ENCODE results near the gene TSPAN6. TPM values are rescaled to one million over a fixed set of nuclear protein-coding genes. Genes with fewer than 3 reads are reported as not detected.
A peak's percentile ranks its signal among the peaks of the same experiment; 100 is the strongest.

TSPAN6 gene
- polyA plus RNA-seq, 3 donors, result not detected

DNA sequence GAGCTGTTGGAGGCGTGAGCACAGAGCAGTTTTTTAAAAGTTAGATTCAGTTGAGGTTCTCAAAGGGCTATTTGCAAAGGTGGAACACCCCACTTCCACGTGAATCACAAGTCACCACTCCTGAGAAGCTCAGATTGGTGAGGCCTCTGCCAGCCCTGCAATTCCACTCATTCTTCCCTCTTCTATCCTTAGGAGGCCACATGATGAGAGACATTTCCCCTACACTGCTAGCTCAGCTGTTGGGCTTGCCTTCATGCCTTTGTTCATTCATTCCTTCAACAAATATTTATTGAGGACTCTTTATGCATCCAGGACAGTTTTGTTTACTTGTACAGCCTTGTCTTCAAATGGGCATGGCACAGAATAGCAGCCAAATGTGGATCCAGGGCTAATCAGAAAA is 11.1 kb upstream of the TSPAN6 start:
- no peaks in the 10 kb centered on the region for H3K9me3 ChIP-seq (replicated peaks in 1 of 2; ENCODE audit: control insufficient read depth in 1 of 2, insufficient read depth in 1 of 2, low read length in 2 of 2)
- no peak for DNase-seq
- no peak overlapping the region for H3K27ac ChIP-seq (ENCODE audit: low read depth in 1 of 2, low read length in 2 of 2)
- Mint-ChIP-seq H3K36me3 (no peaks in the 10 kb centered on the region), H3K27ac (no peak overlapping the region), H3K4me1 (peaks cover 7% of the 10 kb centered on the region), H3K9me3 (peaks cover 0 to 2% (median 0%) of the 10 kb centered on the region in 7 donors), H3K4me3 (peak overlapping the region in 1 of 2 donors; percentile 53), H3K27me3 (ENCODE audit: low read depth in 3 of 3) (peaks cover 18 to 42% (median 20%) of the 10 kb centered on the region in 3 donors)
- no peak overlapping the region for H3K4me3 ChIP-seq (replicated peaks in 1 of 3; ENCODE audit: low read depth in 2 of 3, low read length in 3 of 3)
- no peaks in the 10 kb centered on the region for H4K20me1 ChIP-seq (ENCODE audit: insufficient read depth, low read length)
- peaks cover 21 to 27% of the 10 kb centered on the region in 2 donors for H3K27me3 ChIP-seq (ENCODE audit: control insufficient read depth in 2 of 2, insufficient read depth in 2 of 2, low read length in 2 of 2)
- no peak overlapping the region for H2AFZ ChIP-seq (ENCODE audit: insufficient read depth, low read depth, low read length, poor library complexity, severe bottlenecking)
- TF ChIP-seq, protein P1, sequence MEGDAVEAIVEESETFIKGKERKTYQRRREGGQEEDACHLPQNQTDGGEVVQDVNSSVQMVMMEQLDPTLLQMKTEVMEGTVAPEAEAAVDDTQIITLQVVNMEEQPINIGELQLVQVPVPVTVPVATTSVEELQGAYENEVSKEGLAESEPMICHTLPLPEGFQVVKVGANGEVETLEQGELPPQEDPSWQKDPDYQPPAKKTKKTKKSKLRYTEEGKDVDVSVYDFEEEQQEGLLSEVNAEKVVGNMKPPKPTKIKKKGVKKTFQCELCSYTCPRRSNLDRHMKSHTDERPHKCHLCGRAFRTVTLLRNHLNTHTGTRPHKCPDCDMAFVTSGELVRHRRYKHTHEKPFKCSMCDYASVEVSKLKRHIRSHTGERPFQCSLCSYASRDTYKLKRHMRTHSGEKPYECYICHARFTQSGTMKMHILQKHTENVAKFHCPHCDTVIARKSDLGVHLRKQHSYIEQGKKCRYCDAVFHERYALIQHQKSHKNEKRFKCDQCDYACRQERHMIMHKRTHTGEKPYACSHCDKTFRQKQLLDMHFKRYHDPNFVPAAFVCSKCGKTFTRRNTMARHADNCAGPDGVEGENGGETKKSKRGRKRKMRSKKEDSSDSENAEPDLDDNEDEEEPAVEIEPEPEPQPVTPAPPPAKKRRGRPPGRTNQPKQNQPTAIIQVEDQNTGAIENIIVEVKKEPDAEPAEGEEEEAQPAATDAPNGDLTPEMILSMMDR (IDR thresholded peaks at IDR 0.05), result no peak
- 80% methylated on average over 1 of the region's 2 CpGs for WGBS (ENCODE audit: insufficient coverage)
- no peaks in the 10 kb centered on the region for H3K36me3 ChIP-seq (replicated peaks in 1 of 2; ENCODE audit: control insufficient read depth in 1 of 2, insufficient read depth in 2 of 2, low read length in 2 of 2)
- H3K79me2 ChIP-seq (ENCODE audit: insufficient read depth, low read length), result no peaks in the 10 kb centered on the region
- H3K4me2 ChIP-seq (replicated peaks; ENCODE audit: extremely low read depth, low read length, poor library complexity, severe bottlenecking), result no peak overlapping the region
- H3K4me1 ChIP-seq (ENCODE audit: control insufficient read depth in 1 of 2, insufficient read depth in 2 of 2, low read length in 2 of 2), result peaks cover 0 to 3% of the 10 kb centered on the region in 2 donors
- intact Hi-C loops (cut with micrococcal nuclease), result no loop called here
- no peak overlapping the region for H3K9ac ChIP-seq (ENCODE audit: insufficient read depth, low read length, poor library complexity, severe bottlenecking)

DNA sequence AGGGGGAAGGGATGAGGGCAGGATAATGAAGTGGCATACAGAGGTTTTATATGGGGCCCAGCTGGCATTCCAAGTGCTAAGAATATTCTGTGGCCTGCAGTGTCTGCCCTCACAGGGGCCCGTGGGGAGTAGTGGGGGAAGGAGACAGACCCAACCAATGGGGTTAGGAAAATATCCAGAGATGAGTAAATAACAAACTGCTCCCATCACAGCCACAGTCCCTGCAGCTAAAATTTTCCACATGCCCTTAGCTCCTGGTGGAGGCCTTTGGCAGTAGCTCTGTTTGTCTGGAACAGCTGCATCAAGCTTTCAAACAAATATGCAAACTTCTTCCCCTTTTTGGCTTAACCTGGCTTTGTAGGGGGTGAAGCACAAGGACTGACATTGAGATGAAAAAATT is 10.5 kb upstream of the TSPAN6 start:
- Histone ChIP-seq H3K9me3 (replicated peaks in 1 of 2; ENCODE audit: control insufficient read depth in 1 of 2, insufficient read depth in 1 of 2, low read length in 2 of 2) (no peaks in the 10 kb centered on the region), H3K4me2 (replicated peaks; ENCODE audit: extremely low read depth, low read length, poor library complexity, severe bottlenecking) (no peak overlapping the region), H3K27me3 (ENCODE audit: control insufficient read depth in 2 of 2, insufficient read depth in 2 of 2, low read length in 2 of 2) (peaks cover 19 to 26% of the 10 kb centered on the region in 2 donors), H4K20me1 (ENCODE audit: insufficient read depth, low read length) (no peaks in the 10 kb centered on the region), H3K4me3 (replicated peaks in 1 of 3; ENCODE audit: low read depth in 2 of 3, low read length in 3 of 3) (no peak overlapping the region), H3K4me1 (ENCODE audit: control insufficient read depth in 1 of 2, insufficient read depth in 2 of 2, low read length in 2 of 2) (peaks cover 0 to 3% of the 10 kb centered on the region in 2 donors), H3K36me3 (replicated peaks in 1 of 2; ENCODE audit: control insufficient read depth in 1 of 2, insufficient read depth in 2 of 2, low read length in 2 of 2) (no peaks in the 10 kb centered on the region), H2AFZ (ENCODE audit: insufficient read depth, low read depth, low read length, poor library complexity, severe bottlenecking) (no peak overlapping the region), H3K79me2 (ENCODE audit: insufficient read depth, low read length) (no peaks in the 10 kb centered on the region), H3K27ac (ENCODE audit: low read depth in 1 of 2, low read length in 2 of 2) (no peak overlapping the region), H3K9ac (ENCODE audit: insufficient read depth, low read length, poor library complexity, severe bottlenecking) (no peak overlapping the region)
- Mint-ChIP-seq H3K27ac (no peak overlapping the region), H3K36me3 (no peaks in the 10 kb centered on the region), H3K27me3 (ENCODE audit: low read depth in 3 of 3) (peaks cover 21 to 41% (median 23%) of the 10 kb centered on the region in 3 donors), H3K4me3 (no peak overlapping the region), H3K4me1 (peaks cover 7% of the 10 kb centered on the region), H3K9me3 (peaks cover 0 to 2% (median 0%) of the 10 kb centered on the region in 7 donors)
- no CpG with 5 or more reads among the region's 1 CpG for WGBS (ENCODE audit: insufficient coverage)
- intact Hi-C loops (cut with micrococcal nuclease), result no loop called here
- TF ChIP-seq, protein P1 (IDR thresholded peaks at IDR 0.05), result no peak
- DNase-seq, result no peak
